Endothelial cell of umbilical vein (primary cell): ENCODE results near the gene NAA38. TPM values are rescaled to one million over a fixed set of nuclear protein-coding genes. Genes with fewer than 3 reads are reported as not detected.

ENCODE experiments used
- BruUV-seq: library from RNA; stranded (reverse); fragments of 400-500 nt; replicated peaks from 2 replicates; lab custom pipeline; 2021; lab: Mats Ljungman, UMichigan
- CTCF ChIA-PET: fragments of 300-600, 350-600 bp; sonication (Branson Sonifier 250); formaldehyde crosslinking; loops from one replicate; lab custom pipeline; 2021; ENCODE audit warnings: antibody characterized with exemption, inconsistent platforms; lab: Charles Lee
- POLR2A ChIA-PET: fragments of 300-600, 350-600 bp; sonication (Branson Sonifier 250); formaldehyde crosslinking; loops from one replicate; lab custom pipeline; 2021; ENCODE audit warnings: antibody characterized with exemption, inconsistent platforms; lab: Charles Lee
- DNase-seq: peaks from one replicate; pipeline ENCODE4 v3.0.0-alpha.2; 2011; ENCODE audit warnings: low read depth, low spot score
- FAIRE-seq: peaks from 2 replicates; lab custom pipeline; 2011; peaks lifted over from hg19 to GRCh38; lab: Jason Lieb, UNC
- H2AFZ ChIP-seq: 2 replicates; pipeline ENCODE4 v1.6.0; 2012; ENCODE audit warnings: low read depth, low read length, control low read depth, inconsistent platforms
- H3K27ac ChIP-seq: 2 replicates; pipeline ENCODE4 v1.5.1; 2011; ENCODE audit warnings: low read depth, mild to moderate bottlenecking, control low read depth, low read length, moderate library complexity; ENCODE audit not compliant: insufficient read depth
- H3K27me3 ChIP-seq, 2 experiments: 2 replicates each; pipeline versions ENCODE4 v1.6.0 to v1.6.1; 2011; ENCODE audit warnings: low read length in 2 of 2, mixed read lengths in 1 of 2; ENCODE audit not compliant: control insufficient read depth in 2 of 2, insufficient read depth in 2 of 2
- H3K36me3 ChIP-seq, 2 experiments: 2 replicates in 1 of 2; 3 replicates in 1 of 2; pipeline ENCODE4 v1.5.1; 2011; ENCODE audit warnings: low read length in 2 of 2, mild to moderate bottlenecking in 1 of 2, moderate library complexity in 1 of 2; ENCODE audit not compliant: control insufficient read depth in 2 of 2, insufficient read depth in 2 of 2; ENCODE audit errors: extremely low read depth in 1 of 2
- H3K4me1 ChIP-seq: 3 replicates; pipeline ENCODE4 v1.5.1; 2011; ENCODE audit warnings: mild to moderate bottlenecking, low read length; ENCODE audit not compliant: control insufficient read depth, insufficient read depth; ENCODE audit errors: extremely low read depth
- H3K4me2 ChIP-seq: 2 replicates; pipeline ENCODE4 v1.6.1; 2011; ENCODE audit warnings: low read length, control low read depth, mixed read lengths; ENCODE audit not compliant: insufficient read depth
- H3K4me3 ChIP-seq, 3 experiments: fragments of 200-600 bp in 1 of 3; sonication (generic), shearing (Covaris generic) in 1 of 3; replicated peaks in 1 of 3; 2 replicates each; pipeline ENCODE4 v1.5.1; 2011 to 2016; ENCODE audit warnings: control low read depth in 3 of 3, low read length in 3 of 3, mild to moderate bottlenecking in 2 of 3, inconsistent platforms in 1 of 3, low read depth in 1 of 3, moderate library complexity in 1 of 3; ENCODE audit not compliant: insufficient read depth in 1 of 3
- H3K79me2 ChIP-seq: 2 replicates; pipeline ENCODE4 v1.6.0; 2012; ENCODE audit warnings: low read length, inconsistent platforms; ENCODE audit not compliant: control insufficient read depth, insufficient read depth
- H3K9ac ChIP-seq: replicated peaks from 2 replicates; pipeline ENCODE3; 2011; ENCODE audit warnings: low read length, control low read depth; ENCODE audit not compliant: insufficient read depth; ENCODE audit errors: extremely low read depth
- H3K9me1 ChIP-seq: replicated peaks from 3 replicates; pipeline ENCODE4 v1.6.0; 2011; ENCODE audit warnings: mild to moderate bottlenecking, low read length; ENCODE audit not compliant: control insufficient read depth, insufficient read depth; ENCODE audit errors: extremely low read depth
- H3K9me3 ChIP-seq: replicated peaks from 2 replicates; pipeline ENCODE4 v1.5.1; 2012; ENCODE audit warnings: low read length, inconsistent platforms; ENCODE audit not compliant: control insufficient read depth, insufficient read depth
- H4K20me1 ChIP-seq: replicated peaks from 2 replicates; pipeline ENCODE3; 2011; ENCODE audit warnings: mild to moderate bottlenecking, low read length; ENCODE audit not compliant: control insufficient read depth, insufficient read depth; ENCODE audit errors: extremely low read depth
- EZH2 ChIP-seq: IDR thresholded peaks from 2 replicates; pipeline ENCODE4 v1.6.1; 2012; ENCODE audit warnings: borderline replicate concordance, low read depth, mild to moderate bottlenecking, moderate library complexity, low read length, inconsistent platforms; ENCODE audit not compliant: severe bottlenecking
- GATA2 ChIP-seq: IDR thresholded peaks from 2 replicates; pipeline ENCODE4 v1.7.0; 2011; ENCODE audit warnings: low read depth, mild to moderate bottlenecking, moderate library complexity, mixed read lengths, low read length; ENCODE audit not compliant: insufficient read length, insufficient read depth
- JUN ChIP-seq: IDR thresholded peaks from 2 replicates; pipeline ENCODE4 v1.6.1; 2011; ENCODE audit warnings: borderline replicate concordance, low read depth; ENCODE audit not compliant: insufficient read length, insufficient read depth
- MYC ChIP-seq: IDR thresholded peaks from one replicate; pipeline ENCODE4 v1.6.1; 2011; ENCODE audit warnings: mild to moderate bottlenecking, low read depth, low read length
- POLR2AphosphoS5 ChIP-seq: IDR thresholded peaks from 2 replicates; pipeline ENCODE4 v1.6.1; 2012; ENCODE audit warnings: low read depth, mild to moderate bottlenecking, control low read depth, low read length, moderate library complexity; ENCODE audit not compliant: insufficient read depth
- dilution Hi-C: fragments of 300-500 bp; cut with MboI; formaldehyde crosslinking; loops from one replicate; pipeline ENCODE4 v1.15.0; 2019; ENCODE audit warnings: low sequenced_read_pairs; ENCODE audit not compliant: extremely low pct_ligation_motif_present
- intact Hi-C: fragments of 100-400 bp; cut with micrococcal nuclease; formaldehyde crosslinking; loops from one replicate; pipeline ENCODE4 v1.10.0; 2022
- polyA plus RNA-seq, 4 experiments: library from polyadenylated mRNA; depleted of rRNA in 3 of 4; stranded (reverse) in 3 of 4; unstranded in 1 of 4; fragments of >200 nt; gene quantifications; 2 replicates each; pipeline versions ENCODE4 v1.2.1 to v1.2.3, GENCODE V29; 2011 to 2012; ENCODE audit warnings: missing spikeins in 1 of 4
- total RNA-seq: library from RNA; stranded (reverse); gene quantifications from 2 replicates; pipeline ENCODE4 v1.2.3, GENCODE V29; 2021
- TF ChIP-seq, protein P1 (sequence below): IDR thresholded peaks from 2 replicates; pipeline ENCODE4 v1.6.1; 2011; ENCODE audit not compliant: insufficient read depth, insufficient read length

Gene NAA38
- total and polyA plus RNA-seq, 2 donors (not counting 3 experiments of a cell fraction or from before 2014, with no cell fraction given), result 119 to 267 TPM

DNA sequence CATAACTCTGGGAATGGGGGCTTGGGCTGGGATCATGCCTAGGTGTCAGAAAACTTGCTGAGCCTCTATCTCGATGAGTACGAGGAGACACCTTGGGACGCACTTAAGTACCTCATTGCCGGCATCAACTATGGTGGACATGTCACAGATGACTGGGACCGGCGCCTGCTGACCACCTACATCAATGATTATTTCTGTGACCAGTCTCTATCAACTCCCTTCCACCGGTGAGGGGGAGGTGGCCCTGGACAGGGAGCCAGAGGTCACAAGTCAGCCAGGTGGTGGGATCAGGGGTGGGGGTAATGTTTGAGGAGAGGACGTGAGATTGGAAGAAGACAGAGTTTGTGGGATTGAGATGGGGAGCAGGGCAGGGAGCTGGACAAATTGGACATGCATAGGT, 26.7 kb downstream of the NAA38 start:
- Histone ChIP-seq H3K4me3 (no peak overlapping the region), H3K36me3 (no peaks in the 10 kb centered on the region), H3K9ac (no peak overlapping the region), H3K9me1 (no peaks in the 10 kb centered on the region), H3K4me2 (no peak overlapping the region), H3K9me3 (no peaks in the 10 kb centered on the region), H3K27ac (no peak overlapping the region), H4K20me1 (no peaks in the 10 kb centered on the region), H3K79me2 (no peaks in the 10 kb centered on the region), H3K4me1 (peaks cover 6% of the 10 kb centered on the region), H3K27me3 (peaks cover 3 to 4% of the 10 kb centered on the region in 2 experiments), H2AFZ (no peak overlapping the region)
- ChIA-PET CTCF (interaction anchor here (0.8 to 5.8 kb wide), 3 partner anchors 9 to 160 kb away, joined by 3 to 29 read pairs (median 3); no protein-coding TSS in a partner anchor), POLR2A (no interaction called here)
- intact Hi-C loops, result no loop called here
- no peak for TF ChIP-seq POLR2AphosphoS5
- no peak for TF ChIP-seq MYC
- no peak for TF ChIP-seq GATA2
- TF ChIP-seq JUN, result no peak
- no peak for TF ChIP-seq EZH2
- TF ChIP-seq, protein P1, sequence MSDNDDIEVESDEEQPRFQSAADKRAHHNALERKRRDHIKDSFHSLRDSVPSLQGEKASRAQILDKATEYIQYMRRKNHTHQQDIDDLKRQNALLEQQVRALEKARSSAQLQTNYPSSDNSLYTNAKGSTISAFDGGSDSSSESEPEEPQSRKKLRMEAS, result no peak
- no peak for FAIRE-seq
- no peak for DNase-seq
- dilution Hi-C loops, result no loop called here
- no TSS peak for BruUV-seq
